A549 (cell line): Measurements from ENCODE around the gene LPO. TPM values are rescaled to one million over a fixed set of nuclear protein-coding genes. Genes with fewer than 3 reads are reported as not detected.

ENCODE experiments used
- ATAC-seq, 2 experiments: fragments of 200-7000 bp in 1 of 2; fragments of >200 bp in 1 of 2; cut with Nextera tagmentation in 1 of 2; cut with Tn5 transposase in 1 of 2; 3 replicates each; pipeline versions ENCODE4 v1.8.0 to v1.9.1; 2018 to 2020; ENCODE audit warnings: mild to moderate bottlenecking in 1 of 2, moderate library complexity in 1 of 2
- CTCF ChIA-PET: fragments of 300-600 bp; sonication (Branson Sonifier 250); formaldehyde crosslinking; extraction: SDS; loops from one replicate; lab custom pipeline; 2021; ENCODE audit warnings: antibody characterized with exemption, inconsistent platforms; lab: Yijun Ruan, JAX
- POLR2A ChIA-PET: fragments of 350-600 bp; formaldehyde crosslinking; extraction: SDS; loops from one replicate; lab custom pipeline; 2021; ENCODE audit warnings: antibody characterized with exemption, inconsistent platforms; lab: Yijun Ruan, JAX
- DNase-seq, 2 experiments: peaks; one replicate each; pipeline versions ENCODE4 v3.0.0 to v3.0.0-alpha.2; 2011 to 2016; ENCODE audit warnings: low read depth in 1 of 2, low spot score in 1 of 2
- FAIRE-seq: peaks from 2 replicates; lab custom pipeline; 2011; peaks lifted over from hg19 to GRCh38; lab: Jason Lieb, UNC
- H3K27ac ChIP-seq, 2 experiments: fragments of >200 bp; sonication (Bioruptor Twin); formaldehyde crosslinking; 3 replicates each; pipeline ENCODE4 v1.5.1; 2016 to 2017
- H3K4me1 ChIP-seq: fragments of >200 bp; sonication (Bioruptor Twin); formaldehyde crosslinking; 3 replicates; pipeline ENCODE4 v1.6.1; 2016
- H3K4me2 ChIP-seq: fragments of >200 bp; sonication (Bioruptor Twin); formaldehyde crosslinking; 3 replicates; pipeline ENCODE4 v1.6.1; 2016
- H3K4me3 ChIP-seq: fragments of >200 bp; sonication (Bioruptor Twin); formaldehyde crosslinking; 3 replicates; pipeline ENCODE4 v1.5.1; 2016
- H3K9me3 ChIP-seq: fragments of >200 bp; sonication (Bioruptor Twin); formaldehyde crosslinking; 3 replicates; pipeline ENCODE4 v1.6.1; 2016
- ATOH8 ChIP-seq: fragments of 250-450 bp; sonication (Bioruptor Pico); IDR thresholded peaks from 2 replicates; pipeline ENCODE4 v1.5.0; 2020; ENCODE audit warnings: low read depth, mild to moderate bottlenecking, moderate library complexity
- BCL3 ChIP-seq: fragments of >200 bp; sonication (Bioruptor Twin); formaldehyde crosslinking; IDR thresholded peaks from 3 replicates; pipeline ENCODE4 v1.6.1; 2016
- CBX8 ChIP-seq: fragments of 200-600 bp; sonication (generic); IDR thresholded peaks from 2 replicates; pipeline ENCODE4 v1.6.1; 2016
- CHD4 ChIP-seq: fragments of 200-600 bp; sonication (generic); IDR thresholded peaks from 2 replicates; pipeline ENCODE4 v1.6.1; 2016; ENCODE audit warnings: antibody characterized with exemption, mild to moderate bottlenecking, borderline replicate concordance
- ELK1 ChIP-seq: fragments of 150-350 bp; IDR thresholded peaks from 2 replicates; pipeline ENCODE4 v1.6.1; 2014; ENCODE audit warnings: low read depth, mild to moderate bottlenecking, low read length
- ESRRA ChIP-seq: fragments of 150-350 bp; IDR thresholded peaks from 2 replicates; pipeline ENCODE4 v1.6.1; 2014; ENCODE audit warnings: mild to moderate bottlenecking, low read length, borderline replicate concordance
- FOSB ChIP-seq: fragments of 250-450 bp; sonication (Bioruptor Pico); IDR thresholded peaks from 2 replicates; pipeline ENCODE4 v1.5.0; 2020; ENCODE audit warnings: mild to moderate bottlenecking, moderate library complexity
- FOSL2 ChIP-seq, 2 experiments: fragments of 450-650 bp in 1 of 2; fragments of >200 bp in 1 of 2; sonication (Bioruptor Twin) in 1 of 2; formaldehyde crosslinking; IDR thresholded peaks; 2 replicates each; pipeline versions ENCODE4 v1.5.0 to v1.6.1; 2016 to 2020; ENCODE audit warnings: mild to moderate bottlenecking in 1 of 2, moderate library complexity in 1 of 2
- GATA3 ChIP-seq: IDR thresholded peaks from 2 replicates; pipeline ENCODE4 v1.6.1; 2012; ENCODE audit warnings: borderline replicate concordance
- HOXA7 ChIP-seq: fragments of 250-450 bp; sonication (Bioruptor Pico); IDR thresholded peaks from 2 replicates; pipeline ENCODE4 v1.5.0; 2020; ENCODE audit warnings: mild to moderate bottlenecking, moderate library complexity
- HOXB5 ChIP-seq: fragments of 250-450 bp; sonication (Bioruptor Pico); IDR thresholded peaks from 2 replicates; pipeline ENCODE4 v1.5.0; 2020; ENCODE audit warnings: mild to moderate bottlenecking, moderate library complexity
- JUN ChIP-seq, 2 experiments: fragments of >200 bp; sonication (Bioruptor Twin); formaldehyde crosslinking; IDR thresholded peaks; 2 replicates in 1 of 2; 3 replicates in 1 of 2; pipeline ENCODE4 v1.6.1; 2016 to 2017
- JUNB ChIP-seq: fragments of >200 bp; sonication (Bioruptor Twin); formaldehyde crosslinking; IDR thresholded peaks from 2 replicates; pipeline ENCODE4 v1.6.1; 2016
- KDM1A ChIP-seq: fragments of 200-600 bp; sonication (generic); IDR thresholded peaks from 2 replicates; pipeline ENCODE4 v1.6.1; 2016; ENCODE audit warnings: low read depth, mild to moderate bottlenecking
- KDM5A ChIP-seq: fragments of 200-600 bp; sonication (generic); IDR thresholded peaks from 2 replicates; pipeline ENCODE4 v1.6.1; 2016; ENCODE audit warnings: antibody characterized with exemption, mild to moderate bottlenecking
- MAFK ChIP-seq: fragments of 450-650 bp; IDR thresholded peaks from 2 replicates; pipeline ENCODE4 v1.6.1; 2014; ENCODE audit not compliant: partially characterized antibody
- MAZ ChIP-seq: fragments of 150-350 bp; IDR thresholded peaks from 2 replicates; pipeline ENCODE4 v1.6.1; 2014; ENCODE audit warnings: antibody characterized with exemption, low read depth, low read length, borderline replicate concordance
- MYC ChIP-seq: IDR thresholded peaks from 2 replicates; pipeline ENCODE4 v1.6.1; 2012; ENCODE audit warnings: mild to moderate bottlenecking, inconsistent platforms, low read length, improper control_type of control experiment, borderline replicate concordance
- PBX3 ChIP-seq: IDR thresholded peaks from 2 replicates; pipeline ENCODE4 v1.6.1; 2012
- PHF8 ChIP-seq: fragments of 200-600 bp; sonication (generic); IDR thresholded peaks from 2 replicates; pipeline ENCODE4 v1.6.1; 2016; ENCODE audit warnings: low read depth, mild to moderate bottlenecking, antibody characterized with exemption, moderate library complexity, borderline replicate concordance
- POLR2AphosphoS2 ChIP-seq: conservative IDR thresholded peaks from 2 replicates; pipeline ENCODE4 v1.6.1; 2012; ENCODE audit warnings: low read length, improper control_type of control experiment, inconsistent platforms
- RCOR1 ChIP-seq: fragments of 150-350 bp; IDR thresholded peaks from 2 replicates; pipeline ENCODE4 v1.6.1; 2014; ENCODE audit warnings: antibody characterized with exemption, low read length, low read depth
- REST ChIP-seq: fragments of 200-600 bp; sonication (generic); IDR thresholded peaks from 2 replicates; pipeline ENCODE4 v1.6.1; 2016; ENCODE audit warnings: antibody characterized with exemption, mild to moderate bottlenecking, moderate library complexity
- RNF2 ChIP-seq: fragments of 200-600 bp; sonication (generic); IDR thresholded peaks from 2 replicates; pipeline ENCODE4 v1.6.1; 2016; ENCODE audit warnings: low read depth, mild to moderate bottlenecking, antibody characterized with exemption, moderate library complexity, borderline replicate concordance
- TP53 ChIP-seq: fragments of 250-450 bp; sonication (Bioruptor Pico); IDR thresholded peaks from 2 replicates; pipeline ENCODE4 v1.5.0; 2021; ENCODE audit warnings: mild to moderate bottlenecking, moderate library complexity
- ZNF302 ChIP-seq: fragments of 250-450 bp; sonication (Bioruptor Pico); IDR thresholded peaks from 2 replicates; pipeline ENCODE4 v1.9.0; 2021; ENCODE audit warnings: inconsistent platforms, mild to moderate bottlenecking, moderate library complexity
- ZSCAN20 ChIP-seq: fragments of 250-450 bp; sonication (Bioruptor Pico); IDR thresholded peaks from 2 replicates; pipeline ENCODE4 v1.8.0; 2022; ENCODE audit warnings: mild to moderate bottlenecking, moderate library complexity
- WGBS: methylation state at CpG from one replicate; pipeline ENCODE4 v1.1.6; 2017; ENCODE audit errors: missing lambda C conversion rate; 5-methylcytosine and 5-hydroxymethylcytosine counted together
- polyA plus RNA-seq, 4 experiments: library from polyadenylated mRNA; depleted of rRNA in 3 of 4; stranded (reverse); fragments of >200 nt; fragmentation: RNase III in 1 of 4; extraction: RNeasy Plus Mini Kit Qiagen cat#74134 plus additional on column Dnase treatment in 1 of 4; gene quantifications; 2 replicates in 3 of 4; 3 replicates in 1 of 4; pipeline ENCODE4 v1.2.3, GENCODE V29; 2011 to 2017

The LPO gene
- polyA plus RNA-seq, 2 of the 4 experiments (the other 2 are of a cell fraction): not detected

GRCh38 chr17:58217766-58218165 lies 20.6 kb upstream of the LPO start:
- 63% methylated on average over 3 of the region's 3 CpGs for WGBS
- ChIA-PET CTCF (interaction anchor here (1.1 to 6.6 kb wide), 5 partner anchors 10 to 32 kb away, joined by 3 to 62 read pairs (median 23); no protein-coding TSS in a partner anchor), POLR2A (no interaction called here)
- H3K4me2 ChIP-seq: no peak overlapping the region
- ATAC-seq (no peak), FAIRE-seq (no peak), DNase-seq (no peak)
- H3K4me3 ChIP-seq: no peak overlapping the region
- H3K4me1 ChIP-seq: peaks cover 8% of the 10 kb centered on the region; the same call in 2 of the 3 replicates
- TF ChIP-seq REST (no peak), ZSCAN20 (no peak), MAFK (no peak), ZNF302 (CRISPR knock-in tag) (no peak), ESRRA (no peak), BCL3 (no peak), FOSB (no peak), FOSL2 (IDR thresholded peaks at IDR 0.05) (no peak), FOSL2 (CRISPR knock-in tag; IDR thresholded peaks at IDR 0.05) (no peak), MAZ (no peak), RNF2 (no peak), KDM1A (no peak), CBX8 (no peak)
- no peak overlapping the region for H3K27ac ChIP-seq
- H3K9me3 ChIP-seq: no peaks in the 10 kb centered on the region

GRCh38 chr17:58219007-58219788 lies 19.2 kb upstream of the LPO start, which contains the start of gene MKS1:
TSS of gene MKS1 (minus strand) at chr17:58219255. CDS start at chr17:58219230, 25 bp downstream.
- WGBS: 5% methylated on average over 56 of the region's 56 CpGs
- FAIRE-seq (peak; percentile 73), DNase-seq (peak; percentile 95 to 100), ATAC-seq (peak; percentile 98 to 100)
- Histone ChIP-seq H3K4me1 (peaks cover 9% of the 10 kb centered on the region; the same call in 2 of the 3 replicates), H3K27ac (peak within 1 kb of the TSS; percentile 85 to 89), H3K4me2 (peak within 1 kb of the TSS; percentile 75), H3K9me3 (no peaks in the 10 kb centered on the region), H3K4me3 (peak within 1 kb of the TSS; percentile 77)
- CTCF ChIA-PET: interaction anchor here (0.7 to 6.6 kb wide), 12 partner anchors 10 to 284 kb away, joined by 3 to 62 read pairs (median 5); partner anchors contain the start of gene LPO
- POLR2A ChIA-PET: interaction anchor here (0.5 to 1.8 kb wide), 6 partner anchors 11 to 782 kb away, joined by 3 to 6 read pairs (median 4); partner anchors contain the start of gene SUPT4H1
- peak; percentile 88 for TF ChIP-seq KDM5A
- no peak for TF ChIP-seq ELK1
- TF ChIP-seq PHF8: peak; percentile 90
- no peak for TF ChIP-seq ZSCAN20
- TF ChIP-seq CHD4: no peak
- no peak for TF ChIP-seq RCOR1
- peak; percentile 22 to 85; a peak in 2 of 5 replicates for TF ChIP-seq JUN (IDR thresholded peaks at IDR 0.05)
- TF ChIP-seq HOXA7 (CRISPR knock-in tag): no peak
- peak; percentile 71; the same call in 1 of the 2 replicates for TF ChIP-seq TP53 (CRISPR knock-in tag)
- TF ChIP-seq RNF2: no peak
- no peak for TF ChIP-seq CBX8
- TF ChIP-seq PBX3: 0 out of 2 replicates have a peak, but pooled peaks have one; percentile 29
- TF ChIP-seq GATA3: peak; percentile 43
- peak; percentile 68; the same call in 1 of the 2 replicates for TF ChIP-seq ATOH8 (CRISPR knock-in tag)
- TF ChIP-seq HOXB5 (CRISPR knock-in tag): peak; percentile 61
- no peak for TF ChIP-seq MAZ
- peak; percentile 49; the same call in 1 of the 2 replicates for TF ChIP-seq MYC
- no peak for TF ChIP-seq POLR2AphosphoS2
- no peak for TF ChIP-seq JUNB
- TF ChIP-seq MAFK: peak; percentile 1
